OCI-M1 (cell line): ENCODE data around the gene DPYD.
"Not testable (repeated sequence)": the region's sequence is repeated elsewhere in the genome, so short reads cannot be mapped to it uniquely, and the experiment has no call there.

Source experiments
- DNase-seq: peaks from one replicate; lab custom pipeline; 2025; lab: John Stamatoyannopoulos, UW

DPYD gene

GRCh38 chr1:97364086-97364485, 556.7 kb downstream of the DPYD start:
- DNase-seq: no peak

- no peak for DNase-seq
Measured at GRCh38 chr1:97356309-97356708, 564.5 kb downstream of the DPYD start.

- no peak for DNase-seq
Measured at GRCh38 chr1:97352936-97353382, 567.9 kb downstream of the DPYD start.

DNA sequence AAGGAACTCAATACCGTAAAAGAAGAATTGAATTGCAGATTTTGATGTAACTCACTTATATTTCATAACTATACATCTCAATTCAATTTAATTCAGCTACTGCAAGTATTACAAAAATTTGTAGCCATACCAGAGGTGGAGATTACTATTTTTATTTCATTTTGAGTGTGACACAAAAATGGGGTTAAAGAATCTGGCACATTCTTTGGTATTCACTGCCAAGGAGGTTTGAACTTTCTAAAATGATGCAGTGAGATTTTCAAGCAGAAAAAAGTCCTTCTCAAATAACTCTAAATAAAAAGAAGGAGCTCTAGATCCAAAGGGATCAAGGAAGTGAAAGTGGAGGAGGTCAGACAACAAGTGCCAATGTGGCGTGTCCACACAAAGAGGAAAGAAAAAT, 569.0 kb downstream of the DPYD start:
- no peak for DNase-seq

DNA sequence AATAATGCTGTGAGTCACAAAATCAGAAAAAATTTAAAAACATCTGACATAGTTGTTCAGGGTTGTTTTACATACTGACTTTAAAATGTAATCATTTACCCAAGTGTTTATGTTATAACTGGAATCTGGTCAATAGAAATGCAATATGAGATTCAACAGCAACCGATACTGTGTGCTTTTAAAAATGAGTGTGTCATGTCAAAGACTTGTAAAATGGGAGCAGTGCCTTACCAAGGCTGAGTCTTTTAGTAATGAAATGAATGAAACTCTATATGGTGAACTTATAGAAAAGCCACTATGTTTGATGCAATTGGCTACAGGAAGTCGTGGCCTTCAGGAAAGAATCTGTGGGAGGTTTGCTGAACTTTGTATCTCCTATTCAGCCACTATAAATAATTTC, 570.2 kb downstream of the DPYD start:
- no peak for DNase-seq

GRCh38 chr1:97350241-97350640, 570.6 kb downstream of the DPYD start:
- no peak for DNase-seq

GRCh38 chr1:97349794-97350193, 571.0 kb downstream of the DPYD start:
- DNase-seq: not testable (repeated sequence)

GRCh38 chr1:97348599-97349265, 572.1 kb downstream of the DPYD start:
- no peak for DNase-seq

DNA sequence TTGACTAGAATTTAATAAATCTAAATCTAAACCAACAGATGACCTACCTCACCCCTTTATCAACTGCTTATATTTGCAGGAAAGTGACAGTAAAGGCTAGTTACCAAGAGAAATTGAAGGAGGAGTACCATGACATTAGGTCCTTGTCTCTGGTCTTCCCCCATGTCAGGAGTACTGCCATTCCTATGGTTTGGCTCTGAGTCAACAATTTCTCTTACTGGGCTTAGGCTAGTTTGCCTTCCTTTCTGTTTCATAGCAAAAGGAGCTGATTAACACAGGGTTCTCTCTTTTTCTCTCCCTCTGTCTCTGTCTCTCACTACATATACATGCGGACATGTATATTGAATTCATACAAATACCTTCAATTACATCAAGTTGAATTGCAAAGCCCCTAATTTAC, 579.9 kb downstream of the DPYD start:
- DNase-seq: no peak

GRCh38 chr1:97338347-97338746, 582.5 kb downstream of the DPYD start:
- no peak for DNase-seq

DNA sequence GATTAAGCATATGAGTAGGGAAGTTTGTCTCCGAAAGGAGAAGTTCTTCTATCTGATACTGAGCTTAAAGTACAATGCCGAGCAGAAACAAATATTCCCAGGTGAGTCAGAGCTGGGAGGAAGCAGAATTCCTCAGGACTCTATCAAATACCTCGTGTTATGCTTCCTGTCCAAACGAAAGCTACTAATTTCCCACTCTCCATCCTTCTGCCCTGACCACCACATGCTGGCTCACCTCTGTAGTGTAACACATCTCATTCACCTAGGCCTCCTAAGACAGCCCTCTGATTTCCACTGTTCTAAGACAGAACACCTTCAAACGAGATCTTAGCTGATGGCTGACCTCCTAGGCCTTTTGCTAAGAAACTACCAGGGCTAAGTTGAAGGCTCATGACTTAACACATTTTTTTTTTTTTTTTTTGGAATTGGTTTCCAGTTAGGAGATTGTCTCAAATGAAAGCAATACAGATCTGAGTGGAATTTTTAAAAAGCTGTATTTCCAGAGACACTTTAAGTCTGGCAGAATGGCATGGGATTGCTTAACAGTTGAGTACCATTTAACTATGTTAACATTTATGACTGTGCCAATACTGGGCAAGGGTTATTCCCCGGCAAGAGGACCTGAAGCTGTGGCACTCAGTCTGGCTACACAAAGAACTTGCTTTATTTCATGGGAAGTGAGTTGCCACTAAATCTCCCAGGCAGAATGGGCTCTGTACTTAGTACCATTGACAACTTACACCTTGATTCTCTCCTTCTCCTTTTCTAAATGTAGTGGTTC, 583.4 kb downstream of the DPYD start:
- no peak for DNase-seq

GRCh38 chr1:97334454-97334853, 586.4 kb downstream of the DPYD start:
- DNase-seq: no peak

DNA sequence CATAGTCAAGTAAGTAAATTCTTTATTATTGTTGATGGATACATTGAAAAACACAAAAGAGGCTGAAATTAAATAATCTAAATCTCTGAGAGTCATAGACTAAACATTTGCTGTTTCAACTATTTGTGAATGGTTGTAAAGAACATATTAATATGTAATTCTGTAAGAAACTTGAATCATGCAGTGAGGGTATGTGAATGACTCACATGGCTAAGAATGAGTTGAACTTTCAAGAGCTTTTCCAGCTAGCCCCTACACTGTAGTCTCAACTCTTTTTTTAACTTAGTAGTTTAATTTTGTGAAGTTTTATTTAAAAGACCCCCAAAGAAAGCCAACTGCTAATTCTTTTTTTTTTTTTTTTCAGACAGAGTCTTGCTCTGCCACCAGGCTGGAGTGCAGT, 588.1 kb downstream of the DPYD start:
- DNase-seq: no peak

- DNase-seq: no peak
Measured at GRCh38 chr1:97331165-97331564, 589.7 kb downstream of the DPYD start.

- no peak for DNase-seq
Measured at GRCh38 chr1:97314685-97315084, 606.1 kb downstream of the DPYD start.

DNA sequence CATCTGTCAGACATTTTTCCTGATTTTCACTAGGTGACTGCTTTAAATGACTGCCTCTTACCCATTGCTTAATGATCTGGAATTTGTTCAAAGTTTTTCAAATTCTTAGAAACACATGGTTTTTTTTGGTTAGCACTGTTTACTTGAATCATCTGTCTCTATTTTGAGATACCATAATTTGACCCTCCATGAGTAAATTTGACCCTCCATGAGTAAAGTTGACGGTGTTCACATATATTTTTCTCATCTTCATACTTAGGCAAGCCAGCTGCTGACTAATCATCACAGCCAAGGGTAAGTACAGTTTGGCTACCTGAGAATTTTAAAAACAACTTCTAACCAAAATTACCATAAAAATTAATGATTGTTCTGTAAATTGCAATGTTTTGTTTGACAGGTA, 612.7 kb downstream of the DPYD start:
- no peak for DNase-seq

DNA sequence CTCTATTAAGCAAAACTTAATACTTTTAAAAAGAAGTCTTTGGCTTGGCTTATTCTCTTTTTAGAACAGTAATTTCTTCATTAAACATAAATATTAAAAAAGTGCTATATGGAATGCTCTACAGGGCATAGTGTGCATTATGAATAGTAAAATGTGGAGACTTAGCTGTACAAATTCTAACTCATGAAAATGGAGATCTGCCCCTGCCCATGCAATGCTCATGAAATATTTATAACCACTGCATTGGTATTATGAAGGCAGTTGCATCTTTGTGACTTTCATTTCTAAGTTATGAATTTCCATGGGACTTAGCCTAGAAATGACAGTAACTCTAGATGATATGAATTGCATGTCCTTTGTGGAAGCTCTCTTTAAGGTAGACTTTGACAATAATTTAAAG, 613.3 kb downstream of the DPYD start:
- DNase-seq: no peak

GRCh38 chr1:97307151-97307550, 613.7 kb downstream of the DPYD start:
- DNase-seq: no peak

DNA sequence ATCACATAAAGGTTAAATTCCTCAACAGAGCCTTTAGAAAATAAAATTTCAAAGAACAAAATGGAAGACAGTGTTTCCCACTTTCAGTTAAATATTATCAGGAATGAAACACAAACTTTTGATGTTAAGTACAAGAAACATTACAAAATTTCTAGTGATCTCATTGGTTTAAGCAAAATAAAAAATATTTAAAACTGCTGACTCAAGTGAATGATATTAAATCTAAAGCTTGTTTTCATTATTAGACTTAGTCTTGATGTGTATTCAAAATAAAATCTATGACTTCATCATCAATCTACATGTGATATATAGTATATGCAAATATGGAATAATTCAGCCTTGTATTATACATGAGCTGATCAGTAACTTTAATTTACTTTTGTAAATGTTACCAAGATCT, 614.3 kb downstream of the DPYD start:
- no peak for DNase-seq

GRCh38 chr1:97304366-97304765, 616.5 kb downstream of the DPYD start:
- no peak for DNase-seq

GRCh38 chr1:97298966-97299365, 621.9 kb downstream of the DPYD start:
- no peak for DNase-seq

GRCh38 chr1:97297611-97298010, 623.2 kb downstream of the DPYD start:
- no peak for DNase-seq

- DNase-seq: no peak
Measured at GRCh38 chr1:97281962-97282361, 638.9 kb downstream of the DPYD start.
